K562 (cell line): ENCODE results near the gene AGT. TPM values are rescaled to one million over a fixed set of nuclear protein-coding genes. Genes with fewer than 3 reads are reported as not detected.
A peak's percentile ranks its signal among the peaks of the same experiment; 100 is the strongest.

Source experiments
- BACH1 ChIP-seq: fragments of 200-800 bp; sonication (Bioruptor generic); IDR thresholded peaks from 2 replicates; pipeline ENCODE4 v1.6.1; 2016; ENCODE audit warnings: missing genetic modification characterization, missing compliant biosample characterization
- HNRNPL ChIP-seq: fragments of 200-400 bp; formaldehyde crosslinking; IDR thresholded peaks from 2 replicates; pipeline ENCODE4 v1.6.1; 2017; ENCODE audit warnings: low read depth, mild to moderate bottlenecking, low read length
- MTF1 ChIP-seq: fragments of 250-450 bp; sonication (Bioruptor Pico); IDR thresholded peaks from 2 replicates; pipeline ENCODE4 v1.9.0; 2021; ENCODE audit warnings: moderate library complexity, mild to moderate bottlenecking, inconsistent platforms, borderline replicate concordance
- NR2C1 ChIP-seq, 2 experiments: fragments of 450-650 bp; IDR thresholded peaks; 2 replicates each; pipeline ENCODE4 v1.6.1; 2017; ENCODE audit warnings: mild to moderate bottlenecking in 2 of 2, antibody characterized with exemption in 1 of 2, inconsistent platforms in 1 of 2, missing compliant biosample characterization in 1 of 2, missing genetic modification characterization in 1 of 2
- NRF1 ChIP-seq, 2 experiments: fragments of 450-650 bp; IDR thresholded peaks in 1 of 2; conservative IDR thresholded peaks in 1 of 2; 2 replicates each; pipeline ENCODE4 v1.6.1; 2014; ENCODE audit warnings: mild to moderate bottlenecking in 2 of 2
- RBFOX2 ChIP-seq: fragments of 200-400 bp; formaldehyde crosslinking; IDR thresholded peaks from 2 replicates; pipeline ENCODE4 v1.6.1; 2017; ENCODE audit warnings: low read depth, mild to moderate bottlenecking, low read length, moderate library complexity
- ZC3H8 ChIP-seq: fragments of 450-650 bp; IDR thresholded peaks from 2 replicates; pipeline ENCODE4 v1.6.1; 2017
- ZEB2 ChIP-seq: fragments of 450-650 bp; IDR thresholded peaks from 2 replicates; pipeline ENCODE4 v1.6.1; 2016
- ZNF174 ChIP-seq: fragments of 250-450 bp; sonication (Bioruptor Pico); IDR thresholded peaks from 2 replicates; pipeline ENCODE4 v1.4.0; 2020; ENCODE audit warnings: mild to moderate bottlenecking
- ZNF232 ChIP-seq: sonication (generic); formaldehyde crosslinking; IDR thresholded peaks from 2 replicates; pipeline ENCODE4 v1.8.0; 2022; ENCODE audit warnings: mild to moderate bottlenecking, missing genetic modification reagents
- ZNF668 ChIP-seq: fragments of 250-450 bp; sonication (Bioruptor Pico); IDR thresholded peaks from 2 replicates; pipeline ENCODE4 v1.8.0; 2022; ENCODE audit warnings: mild to moderate bottlenecking, inconsistent platforms
- polyA plus RNA-seq, 8 experiments: library from polyadenylated mRNA; depleted of rRNA in 4 of 8; stranded (reverse) in 5 of 8; unstranded in 3 of 8; fragments of >200 nt; fragmentation: Nextera tagmentation in 2 of 8; fragmentation: Illumina TruSeq in 1 of 8; extraction: Ambion mirVana in 2 of 8; extraction: Trizol in 1 of 8; gene quantifications; 2 replicates each; pipeline versions ENCODE4 v1.2.1 to v1.2.3, GENCODE V29; 2011 to 2014; ENCODE audit warnings: inconsistent platforms in 1 of 8, missing spikeins in 1 of 8
- total RNA-seq, 7 experiments: library from RNA; depleted of rRNA in 6 of 7; stranded (reverse); fragments of >200 nt in 6 of 7; fragmentation: Illumina TruSeq in 2 of 7; extraction: Trizol in 2 of 7; gene quantifications; 2 replicates each; pipeline versions ENCODE4 v1.2.1 to v1.2.3, GENCODE V29; 2011 to 2021; ENCODE audit warnings: low replicate concordance in 1 of 7
- TF ChIP-seq, protein P1 (sequence below): sonication (generic); formaldehyde crosslinking; IDR thresholded peaks from 2 replicates; pipeline ENCODE4 v1.8.0; 2023; ENCODE audit warnings: mild to moderate bottlenecking, missing genetic modification reagents
- TF ChIP-seq, protein P2 (sequence below), 2 experiments: fragments of 450-650 bp in 1 of 2; sonication (generic) in 1 of 2; formaldehyde crosslinking in 1 of 2; IDR thresholded peaks; 2 replicates each; pipeline versions ENCODE4 v1.7.1 to v1.9.0; 2016 to 2022; ENCODE audit warnings: inconsistent platforms in 1 of 2, mild to moderate bottlenecking in 1 of 2, missing genetic modification reagents in 1 of 2
- TF ChIP-seq, protein P3 (sequence below), 2 experiments: fragments of 450-650 bp; conservative IDR thresholded peaks; 2 replicates each; pipeline ENCODE4 v1.6.1; 2017; ENCODE audit warnings: mild to moderate bottlenecking in 2 of 2, moderate library complexity in 2 of 2

AGT gene
- total and polyA plus RNA-seq, 9 of the 15 experiments (the other 6 are each of a cell fraction or from before 2014, with no cell fraction given), result 0.40 TPM; not detected in 8

DNA sequence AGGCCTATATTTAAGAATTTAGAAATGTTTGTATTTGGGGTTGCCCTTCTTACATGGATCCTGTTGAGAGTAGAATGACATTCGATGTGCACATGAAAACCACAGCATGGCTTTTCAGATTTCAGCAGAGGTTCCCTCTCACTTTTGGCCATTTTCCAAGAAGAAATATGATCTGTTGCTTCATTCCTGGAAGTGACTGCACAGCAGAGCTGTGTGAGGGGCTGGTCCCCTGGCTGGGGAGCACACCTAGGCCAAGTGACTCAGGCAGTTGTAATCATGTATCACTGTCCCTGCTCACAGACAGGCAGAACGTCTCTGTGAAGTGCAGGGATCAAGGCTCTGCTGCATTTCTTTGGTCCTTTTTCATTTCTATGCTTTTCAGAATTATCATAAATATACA is 32.3 kb downstream of the AGT start (continued):
- TF ChIP-seq, protein P1, sequence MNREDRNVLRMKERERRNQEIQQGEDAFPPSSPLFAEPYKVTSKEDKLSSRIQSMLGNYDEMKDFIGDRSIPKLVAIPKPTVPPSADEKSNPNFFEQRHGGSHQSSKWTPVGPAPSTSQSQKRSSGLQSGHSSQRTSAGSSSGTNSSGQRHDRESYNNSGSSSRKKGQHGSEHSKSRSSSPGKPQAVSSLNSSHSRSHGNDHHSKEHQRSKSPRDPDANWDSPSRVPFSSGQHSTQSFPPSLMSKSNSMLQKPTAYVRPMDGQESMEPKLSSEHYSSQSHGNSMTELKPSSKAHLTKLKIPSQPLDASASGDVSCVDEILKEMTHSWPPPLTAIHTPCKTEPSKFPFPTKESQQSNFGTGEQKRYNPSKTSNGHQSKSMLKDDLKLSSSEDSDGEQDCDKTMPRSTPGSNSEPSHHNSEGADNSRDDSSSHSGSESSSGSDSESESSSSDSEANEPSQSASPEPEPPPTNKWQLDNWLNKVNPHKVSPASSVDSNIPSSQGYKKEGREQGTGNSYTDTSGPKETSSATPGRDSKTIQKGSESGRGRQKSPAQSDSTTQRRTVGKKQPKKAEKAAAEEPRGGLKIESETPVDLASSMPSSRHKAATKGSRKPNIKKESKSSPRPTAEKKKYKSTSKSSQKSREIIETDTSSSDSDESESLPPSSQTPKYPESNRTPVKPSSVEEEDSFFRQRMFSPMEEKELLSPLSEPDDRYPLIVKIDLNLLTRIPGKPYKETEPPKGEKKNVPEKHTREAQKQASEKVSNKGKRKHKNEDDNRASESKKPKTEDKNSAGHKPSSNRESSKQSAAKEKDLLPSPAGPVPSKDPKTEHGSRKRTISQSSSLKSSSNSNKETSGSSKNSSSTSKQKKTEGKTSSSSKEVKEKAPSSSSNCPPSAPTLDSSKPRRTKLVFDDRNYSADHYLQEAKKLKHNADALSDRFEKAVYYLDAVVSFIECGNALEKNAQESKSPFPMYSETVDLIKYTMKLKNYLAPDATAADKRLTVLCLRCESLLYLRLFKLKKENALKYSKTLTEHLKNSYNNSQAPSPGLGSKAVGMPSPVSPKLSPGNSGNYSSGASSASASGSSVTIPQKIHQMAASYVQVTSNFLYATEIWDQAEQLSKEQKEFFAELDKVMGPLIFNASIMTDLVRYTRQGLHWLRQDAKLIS, result no peak
- TF ChIP-seq, protein P2, sequence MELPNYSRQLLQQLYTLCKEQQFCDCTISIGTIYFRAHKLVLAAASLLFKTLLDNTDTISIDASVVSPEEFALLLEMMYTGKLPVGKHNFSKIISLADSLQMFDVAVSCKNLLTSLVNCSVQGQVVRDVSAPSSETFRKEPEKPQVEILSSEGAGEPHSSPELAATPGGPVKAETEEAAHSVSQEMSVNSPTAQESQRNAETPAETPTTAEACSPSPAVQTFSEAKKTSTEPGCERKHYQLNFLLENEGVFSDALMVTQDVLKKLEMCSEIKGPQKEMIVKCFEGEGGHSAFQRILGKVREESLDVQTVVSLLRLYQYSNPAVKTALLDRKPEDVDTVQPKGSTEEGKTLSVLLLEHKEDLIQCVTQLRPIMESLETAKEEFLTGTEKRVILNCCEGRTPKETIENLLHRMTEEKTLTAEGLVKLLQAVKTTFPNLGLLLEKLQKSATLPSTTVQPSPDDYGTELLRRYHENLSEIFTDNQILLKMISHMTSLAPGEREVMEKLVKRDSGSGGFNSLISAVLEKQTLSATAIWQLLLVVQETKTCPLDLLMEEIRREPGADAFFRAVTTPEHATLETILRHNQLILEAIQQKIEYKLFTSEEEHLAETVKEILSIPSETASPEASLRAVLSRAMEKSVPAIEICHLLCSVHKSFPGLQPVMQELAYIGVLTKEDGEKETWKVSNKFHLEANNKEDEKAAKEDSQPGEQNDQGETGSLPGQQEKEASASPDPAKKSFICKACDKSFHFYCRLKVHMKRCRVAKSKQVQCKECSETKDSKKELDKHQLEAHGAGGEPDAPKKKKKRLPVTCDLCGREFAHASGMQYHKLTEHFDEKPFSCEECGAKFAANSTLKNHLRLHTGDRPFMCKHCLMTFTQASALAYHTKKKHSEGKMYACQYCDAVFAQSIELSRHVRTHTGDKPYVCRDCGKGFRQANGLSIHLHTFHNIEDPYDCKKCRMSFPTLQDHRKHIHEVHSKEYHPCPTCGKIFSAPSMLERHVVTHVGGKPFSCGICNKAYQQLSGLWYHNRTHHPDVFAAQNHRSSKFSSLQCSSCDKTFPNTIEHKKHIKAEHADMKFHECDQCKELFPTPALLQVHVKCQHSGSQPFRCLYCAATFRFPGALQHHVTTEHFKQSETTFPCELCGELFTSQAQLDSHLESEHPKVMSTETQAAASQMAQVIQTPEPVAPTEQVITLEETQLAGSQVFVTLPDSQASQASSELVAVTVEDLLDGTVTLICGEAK (IDR thresholded peaks at IDR 0.05), result no peak
- TF ChIP-seq, protein P2 (CRISPR knock-in tag; IDR thresholded peaks at IDR 0.05), result no peak
- TF ChIP-seq RBFOX2, result no peak
- peak; percentile 51 to 59; a peak in 3 of 4 replicates for TF ChIP-seq NRF1 (conservative IDR thresholded peaks at IDR 0.05 in 1 of 2, IDR thresholded peaks at IDR 0.05 in 1 of 2)
- TF ChIP-seq ZC3H8, result no peak
- TF ChIP-seq, protein P3, sequence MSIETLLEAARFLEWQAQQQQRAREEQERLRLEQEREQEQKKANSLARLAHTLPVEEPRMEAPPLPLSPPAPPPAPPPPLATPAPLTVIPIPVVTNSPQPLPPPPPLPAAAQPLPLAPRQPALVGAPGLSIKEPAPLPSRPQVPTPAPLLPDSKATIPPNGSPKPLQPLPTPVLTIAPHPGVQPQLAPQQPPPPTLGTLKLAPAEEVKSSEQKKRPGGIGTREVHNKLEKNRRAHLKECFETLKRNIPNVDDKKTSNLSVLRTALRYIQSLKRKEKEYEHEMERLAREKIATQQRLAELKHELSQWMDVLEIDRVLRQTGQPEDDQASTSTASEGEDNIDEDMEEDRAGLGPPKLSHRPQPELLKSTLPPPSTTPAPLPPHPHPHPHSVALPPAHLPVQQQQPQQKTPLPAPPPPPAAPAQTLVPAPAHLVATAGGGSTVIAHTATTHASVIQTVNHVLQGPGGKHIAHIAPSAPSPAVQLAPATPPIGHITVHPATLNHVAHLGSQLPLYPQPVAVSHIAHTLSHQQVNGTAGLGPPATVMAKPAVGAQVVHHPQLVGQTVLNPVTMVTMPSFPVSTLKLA (conservative IDR thresholded peaks at IDR 0.05), result peak in 1 of 2 experiments; percentile 37; a peak in 1 of 4 replicates
- TF ChIP-seq NR2C1 (IDR thresholded peaks at IDR 0.05), result no peak
- TF ChIP-seq NR2C1 (tag; IDR thresholded peaks at IDR 0.05), result no peak
- no peak for TF ChIP-seq ZNF174 (CRISPR knock-in tag)
- TF ChIP-seq MTF1 (CRISPR knock-in tag), result no peak
- TF ChIP-seq ZEB2, result peak; percentile 39; the same call in 1 of the 2 replicates
- TF ChIP-seq HNRNPL, result no peak
- no peak for TF ChIP-seq ZNF232 (CRISPR knock-in tag)
- TF ChIP-seq ZNF668, result no peak
- no peak for TF ChIP-seq BACH1 (tag)
